Measurements from ENCODE around the gene DSCAML1. TPM values are rescaled to one million over a fixed set of nuclear protein-coding genes. Genes with fewer than 3 reads are reported as not detected.

DSCAML1 gene
- total and polyA plus RNA-seq, 9 of the 15 experiments (the other 6 are each of a cell fraction or from before 2014, with no cell fraction given), result not detected

DNA sequence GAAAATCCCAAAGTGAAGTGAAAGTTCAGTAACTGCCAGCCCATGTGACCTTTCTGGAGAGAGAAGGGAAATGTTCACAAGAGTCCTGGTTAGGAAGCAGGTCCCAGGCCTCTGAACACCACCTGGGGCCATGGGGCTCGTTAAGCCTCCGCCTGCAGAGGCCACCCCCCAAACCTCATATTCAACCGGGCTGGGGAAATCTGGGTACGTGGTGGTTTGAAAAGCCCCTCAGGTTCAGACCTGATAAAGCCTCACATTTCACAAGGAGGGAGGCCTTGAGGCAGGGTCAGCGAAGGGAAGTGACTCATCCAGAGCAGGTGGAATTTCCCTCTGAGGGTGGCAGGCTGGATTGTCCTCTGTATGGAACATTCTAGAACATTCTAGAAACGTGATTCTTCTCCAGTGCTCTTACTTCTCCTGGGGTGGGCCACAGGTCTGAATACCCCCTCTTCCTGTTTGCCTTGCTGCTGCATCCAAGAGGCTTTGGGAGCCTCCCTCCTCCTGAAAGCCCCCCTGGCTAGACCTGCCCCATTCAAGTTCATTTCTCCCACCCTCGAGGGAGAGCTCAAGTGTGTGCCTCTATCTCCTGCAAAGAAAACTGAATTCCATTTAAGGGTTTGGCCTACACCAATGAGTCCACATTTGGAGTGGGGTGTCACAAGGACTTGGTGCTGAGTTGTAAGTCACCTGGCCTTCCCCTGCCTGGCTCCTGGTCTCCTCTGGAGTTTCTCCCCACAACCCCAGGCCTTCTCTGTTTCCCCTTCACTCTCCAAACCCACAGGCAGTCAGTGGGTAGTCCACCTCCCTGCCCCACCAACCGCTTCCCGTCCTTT, 21.2 kb upstream of the DSCAML1 start (continued):
- TF ChIP-seq, protein P1, sequence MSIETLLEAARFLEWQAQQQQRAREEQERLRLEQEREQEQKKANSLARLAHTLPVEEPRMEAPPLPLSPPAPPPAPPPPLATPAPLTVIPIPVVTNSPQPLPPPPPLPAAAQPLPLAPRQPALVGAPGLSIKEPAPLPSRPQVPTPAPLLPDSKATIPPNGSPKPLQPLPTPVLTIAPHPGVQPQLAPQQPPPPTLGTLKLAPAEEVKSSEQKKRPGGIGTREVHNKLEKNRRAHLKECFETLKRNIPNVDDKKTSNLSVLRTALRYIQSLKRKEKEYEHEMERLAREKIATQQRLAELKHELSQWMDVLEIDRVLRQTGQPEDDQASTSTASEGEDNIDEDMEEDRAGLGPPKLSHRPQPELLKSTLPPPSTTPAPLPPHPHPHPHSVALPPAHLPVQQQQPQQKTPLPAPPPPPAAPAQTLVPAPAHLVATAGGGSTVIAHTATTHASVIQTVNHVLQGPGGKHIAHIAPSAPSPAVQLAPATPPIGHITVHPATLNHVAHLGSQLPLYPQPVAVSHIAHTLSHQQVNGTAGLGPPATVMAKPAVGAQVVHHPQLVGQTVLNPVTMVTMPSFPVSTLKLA (conservative IDR thresholded peaks at IDR 0.05), result 0 out of 4 replicates have a peak, but pooled peaks of 1 of the 2 experiments have one; percentile 0
- TF ChIP-seq JUN (IDR thresholded peaks at IDR 0.05; ENCODE audit: borderline replicate concordance, low read depth, low read length) (peak; percentile 49; the same call in 1 of the 2 replicates), JUN (CRISPR knock-in tag; IDR thresholded peaks at IDR 0.05; ENCODE audit: borderline replicate concordance) (no peak)

DNA sequence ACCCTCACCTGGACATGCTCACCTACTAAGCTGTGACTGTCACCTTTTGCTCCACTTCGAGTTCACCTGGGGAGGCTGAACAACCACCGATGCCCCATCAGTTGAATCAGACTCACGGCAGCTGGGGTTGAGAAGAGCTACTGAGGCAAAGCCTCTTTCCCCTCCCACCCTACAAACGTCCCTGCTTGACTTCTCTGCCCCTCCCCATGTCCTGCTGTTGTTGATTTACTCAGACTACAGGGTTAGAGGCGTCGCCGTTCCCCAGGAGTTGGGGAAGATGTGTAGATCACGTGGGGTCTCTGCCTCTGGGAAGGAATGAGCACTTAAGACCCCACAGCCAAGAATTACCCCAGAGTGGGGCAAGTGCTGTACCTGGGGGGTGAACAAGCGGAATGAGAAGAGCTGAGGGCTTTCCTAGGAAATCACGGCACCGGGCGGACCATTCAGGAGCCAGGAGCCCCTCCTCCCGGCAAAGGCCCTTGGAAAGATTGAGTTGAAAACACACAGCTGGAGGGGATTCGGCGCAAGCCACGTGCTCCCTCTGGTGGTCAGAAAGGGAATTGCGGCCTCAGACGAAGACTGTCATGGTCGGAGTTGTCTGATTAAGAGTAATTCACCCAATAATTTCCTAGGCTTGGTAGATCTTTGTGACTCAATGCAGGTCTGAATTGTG, 20.5 kb upstream of the DSCAML1 start:
- FAIRE-seq (peak; percentile 91), ATAC-seq (peak; percentile 84), DNase-seq (ENCODE audit: extremely low read depth in 1 of 4, low spot score in 3 of 4) (peak; percentile 65 to 78 (median 76))
- POLR2A ChIA-PET, result interaction anchor here (0.6 to 1.7 kb wide), 5 partner anchors 8 to 391 kb away, joined by 3 to 4 read pairs (median 3); no protein-coding TSS in a partner anchor
- H3K9me1 ChIP-seq (ENCODE audit: control insufficient read depth, insufficient read depth, low read length), result peaks cover 2% of the 10 kb centered on the region
- CTCF ChIA-PET (ENCODE audit: low intra/inter-chr PET ratio), result interaction anchor here (0.9 to 4.0 kb wide), 5 partner anchors 9 to 391 kb away, joined by 4 to 52 read pairs (median 35); no protein-coding TSS in a partner anchor
- H3K4me2 ChIP-seq (ENCODE audit: insufficient read depth, low read length), result no peak overlapping the region
- peaks cover 0 to 30% of the 10 kb centered on the region in 2 experiments; a peak in 3 of 5 replicates for H3K4me1 ChIP-seq (replicated peaks in 1 of 2; ENCODE audit: control insufficient read depth in 2 of 2, insufficient read depth in 2 of 2, low read length in 2 of 2)
- no peak overlapping the region for H3K4me3 ChIP-seq
- no peaks in the 10 kb centered on the region for H3K36me3 ChIP-seq (ENCODE audit: control insufficient read depth, insufficient read depth, low read length)
- WGBS (ENCODE audit: insufficient coverage, low coverage, missing lambda C conversion rate), result 12% methylated on average over 19 of the region's 19 CpGs
- H4K20me1 ChIP-seq (replicated peaks; ENCODE audit: control insufficient read depth, insufficient read depth, low read length), result peaks cover 4% of the 10 kb centered on the region; the same call in 1 of the 2 replicates
- BruUV-seq (replicated peaks), result no TSS peak
- no peak overlapping the region for H3K9ac ChIP-seq (ENCODE audit: insufficient read depth in 1 of 2, low read depth in 2 of 2, low read length in 2 of 2)
- intact Hi-C loops (cut with micrococcal nuclease), result loop anchor here (1.0 to 5.0 kb wide), 4 partner anchors 10 to 353 kb away; no protein-coding TSS in a partner anchor
- peak overlapping the region; percentile 60 for H2AFZ ChIP-seq (ENCODE audit: low read depth, low read length)
- peaks cover 3 to 13% of the 10 kb centered on the region in 2 experiments; a peak in 3 of 5 replicates for H3K27me3 ChIP-seq (ENCODE audit: control insufficient read depth in 2 of 2, insufficient read depth in 2 of 2, low read length in 2 of 2)
- no peaks in the 10 kb centered on the region for H3K9me3 ChIP-seq (replicated peaks; ENCODE audit: control insufficient read depth, insufficient read depth, low read depth, low read length)
- H3K79me2 ChIP-seq (ENCODE audit: control insufficient read depth, insufficient read depth, low read length), result no peaks in the 10 kb centered on the region
- in situ Hi-C loops (cut with MboI), result no loop called here
- no peak overlapping the region for H3K27ac ChIP-seq (ENCODE audit: extremely low read depth, low read depth, low read length)
- TF ChIP-seq SMC3 (conservative IDR thresholded peaks at IDR 0.05; ENCODE audit: insufficient read depth, low read depth, low read length) (peak; percentile 91), RAD21 (CRISPR knock-in tag; conservative IDR thresholded peaks at IDR 0.05 in 1 of 2, IDR thresholded peaks at IDR 0.05 in 1 of 2) (peak; percentile 75 to 88), SP1 (CRISPR knock-in tag; IDR thresholded peaks at IDR 0.05) (no peak), ZNF354B (CRISPR knock-in tag; IDR thresholded peaks at IDR 0.05) (no peak), SMAD4 (CRISPR knock-in tag; conservative IDR thresholded peaks at IDR 0.05) (0 out of 2 replicates have a peak, but pooled peaks have one; percentile 20), STAG1 (CRISPR knock-in tag; IDR thresholded peaks at IDR 0.05; ENCODE audit: borderline replicate concordance) (peak; percentile 67; the same call in 1 of the 2 replicates), SREBF2 (CRISPR knock-in tag; IDR thresholded peaks at IDR 0.05) (no peak), IRF2 (CRISPR knock-in tag; IDR thresholded peaks at IDR 0.05) (no peak)
- TF ChIP-seq, protein P2, sequence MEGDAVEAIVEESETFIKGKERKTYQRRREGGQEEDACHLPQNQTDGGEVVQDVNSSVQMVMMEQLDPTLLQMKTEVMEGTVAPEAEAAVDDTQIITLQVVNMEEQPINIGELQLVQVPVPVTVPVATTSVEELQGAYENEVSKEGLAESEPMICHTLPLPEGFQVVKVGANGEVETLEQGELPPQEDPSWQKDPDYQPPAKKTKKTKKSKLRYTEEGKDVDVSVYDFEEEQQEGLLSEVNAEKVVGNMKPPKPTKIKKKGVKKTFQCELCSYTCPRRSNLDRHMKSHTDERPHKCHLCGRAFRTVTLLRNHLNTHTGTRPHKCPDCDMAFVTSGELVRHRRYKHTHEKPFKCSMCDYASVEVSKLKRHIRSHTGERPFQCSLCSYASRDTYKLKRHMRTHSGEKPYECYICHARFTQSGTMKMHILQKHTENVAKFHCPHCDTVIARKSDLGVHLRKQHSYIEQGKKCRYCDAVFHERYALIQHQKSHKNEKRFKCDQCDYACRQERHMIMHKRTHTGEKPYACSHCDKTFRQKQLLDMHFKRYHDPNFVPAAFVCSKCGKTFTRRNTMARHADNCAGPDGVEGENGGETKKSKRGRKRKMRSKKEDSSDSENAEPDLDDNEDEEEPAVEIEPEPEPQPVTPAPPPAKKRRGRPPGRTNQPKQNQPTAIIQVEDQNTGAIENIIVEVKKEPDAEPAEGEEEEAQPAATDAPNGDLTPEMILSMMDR (IDR thresholded peaks at IDR 0.05 in 2 of 3, conservative IDR thresholded peaks at IDR 0.05 in 1 of 3; ENCODE audit: insufficient read depth in 2 of 3, low read depth in 1 of 3, low read length in 3 of 3), result peak; percentile 86 to 99 (median 97)
- TF ChIP-seq, protein P3, sequence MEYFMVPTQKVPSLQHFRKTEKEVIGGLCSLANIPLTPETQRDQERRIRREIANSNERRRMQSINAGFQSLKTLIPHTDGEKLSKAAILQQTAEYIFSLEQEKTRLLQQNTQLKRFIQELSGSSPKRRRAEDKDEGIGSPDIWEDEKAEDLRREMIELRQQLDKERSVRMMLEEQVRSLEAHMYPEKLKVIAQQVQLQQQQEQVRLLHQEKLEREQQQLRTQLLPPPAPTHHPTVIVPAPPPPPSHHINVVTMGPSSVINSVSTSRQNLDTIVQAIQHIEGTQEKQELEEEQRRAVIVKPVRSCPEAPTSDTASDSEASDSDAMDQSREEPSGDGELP (CRISPR knock-in tag; IDR thresholded peaks at IDR 0.05; ENCODE audit: borderline replicate concordance), result peak; percentile 86

Measured in K562 (cell line).